DMS 273 (cell line): ENCODE data around the gene ASTN2.

ENCODE experiments used
- DNase-seq: peaks from one replicate; lab custom pipeline; 2025; ENCODE audit not compliant: unreplicated experiment; lab: John Stamatoyannopoulos, UW

Gene ASTN2

GRCh38 chr9:116596646-116597045 is 818.2 kb downstream of the ASTN2 start:
- DNase-seq = no peak

DNA sequence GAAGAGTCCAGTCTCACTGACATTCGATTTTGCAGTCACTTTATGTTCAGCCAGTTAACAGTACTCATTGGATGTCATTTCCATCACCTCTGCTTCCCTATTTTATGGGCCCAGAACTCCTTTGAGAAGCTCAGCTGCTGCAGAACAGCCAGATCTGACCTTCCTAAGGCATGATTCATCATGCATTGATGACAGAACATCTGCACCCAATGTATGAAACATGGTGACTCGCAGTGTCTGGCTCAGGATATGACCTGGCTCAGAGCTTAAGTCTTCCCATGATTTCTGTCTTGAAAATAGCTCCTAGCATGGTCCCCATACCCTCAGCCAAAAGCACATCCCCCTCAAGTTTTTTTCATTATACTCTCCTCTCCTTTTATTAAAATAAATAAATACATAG is 820.3 kb downstream of the ASTN2 start:
- DNase-seq = no peak

- no peak for DNase-seq
Observed at GRCh38 chr9:116592970-116593369, 821.9 kb downstream of the ASTN2 start.

- DNase-seq = peak; percentile 81
Observed at GRCh38 chr9:116589392-116590354, 825.2 kb downstream of the ASTN2 start.

DNA sequence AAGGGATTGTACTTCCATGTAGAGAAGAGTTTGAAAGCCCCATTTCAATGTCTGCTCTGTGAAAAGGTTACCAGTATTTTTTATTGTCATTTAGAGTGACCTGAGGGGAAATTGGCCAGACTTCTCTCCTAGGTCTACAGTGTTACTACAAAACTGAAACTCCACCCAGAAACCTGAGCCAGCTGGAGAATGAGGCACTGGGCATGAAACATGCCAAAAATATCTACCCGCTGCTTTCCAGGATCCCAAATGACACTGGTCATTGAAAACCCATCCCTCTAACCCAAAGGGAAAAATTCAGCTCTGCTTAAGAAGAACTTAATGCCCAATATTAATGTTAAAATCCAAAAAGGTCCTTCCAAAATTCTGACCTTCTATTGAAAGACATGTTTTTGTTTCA is 826.9 kb downstream of the ASTN2 start:
- DNase-seq = no peak

DNA sequence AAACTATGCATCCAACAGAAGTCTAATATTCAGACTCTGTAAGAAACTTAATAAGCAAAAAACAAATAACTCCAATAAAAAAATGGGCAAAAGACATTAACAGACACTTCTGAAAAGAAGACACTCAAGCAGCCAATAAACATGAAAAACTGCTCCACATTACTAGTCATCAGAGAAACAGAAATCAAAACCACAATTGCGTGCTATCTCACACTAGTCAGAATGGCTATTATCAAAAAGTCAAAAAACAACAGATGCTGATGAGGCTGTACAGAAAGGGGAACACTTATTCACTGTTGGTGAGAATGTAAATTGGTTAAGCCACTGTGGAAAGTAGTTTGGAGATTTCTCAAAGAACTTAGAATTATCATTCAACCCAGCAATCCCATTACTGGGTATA is 829.0 kb downstream of the ASTN2 start:
- DNase-seq = no peak

- DNase-seq = no peak
Observed at GRCh38 chr9:116585204-116585603, 829.7 kb downstream of the ASTN2 start.

DNA sequence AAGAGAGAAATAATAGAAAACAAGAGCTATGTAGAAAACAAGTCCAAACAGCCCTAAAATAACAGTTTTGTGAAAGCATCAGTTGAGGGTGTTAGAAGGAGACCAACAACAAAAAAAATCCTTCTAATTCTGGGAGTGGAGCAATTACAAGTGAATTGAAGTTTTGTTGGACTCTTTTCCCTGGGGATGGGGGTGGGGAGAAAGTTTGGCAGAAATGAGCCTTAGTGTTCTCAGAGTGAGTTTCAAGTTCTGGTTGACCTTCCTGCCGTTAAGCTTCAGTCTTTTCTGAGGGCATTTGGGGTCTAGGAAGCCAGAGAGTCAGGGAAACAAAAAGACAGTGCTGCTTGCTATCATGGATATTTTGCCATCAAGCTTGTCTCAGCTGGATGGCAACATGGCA is 834.0 kb downstream of the ASTN2 start:
- DNase-seq = no peak

GRCh38 chr9:116576386-116576785 is 838.5 kb downstream of the ASTN2 start:
- no peak for DNase-seq

- no peak for DNase-seq
Observed at GRCh38 chr9:116574027-116574679, 840.7 kb downstream of the ASTN2 start.

- DNase-seq = peak; percentile 71
Observed at GRCh38 chr9:116572095-116572748, 842.6 kb downstream of the ASTN2 start.

- no peak for DNase-seq
Observed at GRCh38 chr9:116569111-116569510, 845.7 kb downstream of the ASTN2 start.

DNA sequence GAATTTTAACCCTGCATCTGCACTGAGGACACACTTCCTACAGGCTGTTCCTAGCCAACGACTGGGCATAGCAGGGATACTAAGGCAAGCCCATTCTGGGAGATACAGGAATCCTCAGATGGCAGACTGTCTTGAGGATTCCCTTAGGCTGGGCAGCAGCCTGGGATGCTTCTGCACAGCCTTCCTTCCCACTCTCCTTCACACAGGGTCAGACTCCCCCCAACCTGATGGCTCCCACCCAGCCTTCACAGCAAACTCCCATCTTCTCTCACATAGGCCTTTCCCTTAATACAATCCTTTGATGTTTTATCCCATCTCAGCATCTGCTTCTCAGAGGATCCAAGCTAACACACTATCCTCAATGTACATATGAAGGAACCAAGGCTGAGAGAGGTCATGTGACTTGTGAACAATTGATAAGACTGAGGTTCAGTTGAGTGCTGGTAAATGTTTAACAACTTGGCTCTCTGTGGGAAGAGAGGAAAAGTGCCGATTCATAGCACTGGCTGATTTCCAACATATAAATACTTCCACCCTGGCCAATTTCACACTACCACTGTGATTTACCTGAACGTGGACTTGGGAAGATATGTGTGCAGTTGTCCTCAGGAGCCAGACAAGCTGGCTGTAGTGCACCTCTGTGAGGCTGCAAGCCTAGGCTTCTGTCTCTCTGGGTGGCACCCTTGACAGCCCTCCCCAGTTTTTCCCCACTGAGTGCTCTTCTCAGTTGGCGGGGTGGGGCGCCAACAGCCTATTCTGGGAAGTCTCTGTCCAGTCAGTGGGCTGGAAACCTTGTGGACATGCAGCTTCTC is 848.0 kb downstream of the ASTN2 start:
- DNase-seq = no peak

DNA sequence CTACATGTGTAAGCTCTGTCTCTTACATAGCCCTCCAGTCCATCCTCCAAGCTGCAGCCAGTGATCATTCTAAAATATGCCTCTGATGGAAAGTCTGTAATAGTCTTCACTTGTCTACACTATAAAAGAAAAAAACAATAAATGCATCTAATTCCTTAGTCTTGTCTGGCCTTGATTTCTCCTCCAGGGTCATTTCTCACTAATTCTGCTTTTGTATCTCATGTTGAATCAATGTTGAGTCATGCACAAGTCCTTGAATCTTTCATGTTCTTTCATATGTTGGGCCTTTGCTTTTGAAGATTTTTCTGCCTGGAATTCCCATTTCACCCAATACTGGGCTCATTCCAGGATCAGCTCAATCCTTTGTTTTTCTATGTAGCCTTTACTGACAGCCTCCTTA is 848.9 kb downstream of the ASTN2 start:
- no peak for DNase-seq

- no peak for DNase-seq
Observed at GRCh38 chr9:116564266-116564793, 850.5 kb downstream of the ASTN2 start.

DNA sequence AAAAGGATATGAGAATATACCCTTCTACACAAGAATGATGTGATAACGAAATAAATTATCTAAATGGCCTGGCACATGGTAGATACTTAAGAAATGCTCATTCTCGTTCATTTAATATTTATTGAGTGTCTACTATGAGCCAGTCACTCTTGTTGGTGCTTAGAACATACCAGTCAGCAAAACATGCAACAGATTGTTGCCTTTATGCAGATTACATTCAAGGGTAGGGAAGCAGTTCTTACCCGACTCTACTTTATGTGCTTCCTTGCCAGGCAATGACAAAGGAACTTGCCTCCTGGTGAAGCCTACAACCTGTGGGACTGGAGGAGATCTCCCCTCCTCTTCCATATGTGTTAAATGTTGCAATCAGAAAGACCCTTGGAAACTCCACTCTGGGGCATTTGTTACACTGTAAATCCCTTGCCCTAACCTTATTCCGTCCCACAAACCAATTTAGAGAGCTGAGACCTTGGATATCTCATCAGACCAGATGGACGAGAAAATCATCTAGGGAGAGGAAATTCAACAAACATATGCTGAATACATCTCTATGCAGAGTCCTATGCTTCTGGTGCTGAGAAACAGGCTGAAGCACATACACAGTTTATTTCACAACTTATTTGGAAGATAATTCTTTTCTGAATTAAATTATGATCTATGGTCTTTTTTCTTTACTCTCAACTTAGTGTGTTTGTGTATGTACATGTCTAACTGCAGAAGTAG is 855.9 kb downstream of the ASTN2 start:
- DNase-seq = no peak

GRCh38 chr9:116558035-116558434 is 856.8 kb downstream of the ASTN2 start:
- no peak for DNase-seq

- DNase-seq = no peak
Observed at GRCh38 chr9:116555556-116556155, 859.2 kb downstream of the ASTN2 start.

DNA sequence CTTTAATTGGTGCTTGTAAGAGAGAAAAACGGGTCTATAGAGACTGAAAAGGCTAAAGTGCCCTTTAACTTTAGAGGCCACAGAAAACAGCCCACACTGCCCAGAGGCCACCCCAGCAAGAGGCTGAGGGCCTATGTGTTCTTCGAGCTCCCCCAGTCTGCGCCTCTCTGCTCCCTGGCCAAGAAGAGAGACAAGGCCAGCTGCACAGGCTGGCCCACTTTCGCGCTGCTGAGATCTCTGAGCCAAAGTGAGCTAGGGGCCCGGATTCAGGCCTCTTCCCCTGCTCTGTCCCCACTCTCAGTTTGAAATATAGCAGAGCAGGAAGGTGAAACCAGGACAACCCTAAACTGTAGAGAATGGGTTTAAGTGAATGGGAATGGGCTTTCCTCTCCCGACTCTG is 859.7 kb downstream of the ASTN2 start:
- no peak for DNase-seq
